Neural cell (in vitro differentiated cells): ENCODE measurements around the gene PRDM1. TPM values are rescaled to one million over a fixed set of nuclear protein-coding genes. Genes with fewer than 3 reads are reported as not detected.

ENCODE experiments used
- H2AFZ ChIP-seq: fragments of 200-600, 300-800 bp; sonication (generic), shearing (Covaris generic); 2 replicates; pipeline ENCODE4 v1.6.0; 2014; ENCODE audit warnings: low read depth, mild to moderate bottlenecking, antibody characterized with exemption, low read length, moderate library complexity
- H3F3A ChIP-seq: fragments of 200-600 bp; shearing (Covaris generic); 2 replicates; pipeline ENCODE4 v1.6.1; 2016; ENCODE audit warnings: mild to moderate bottlenecking, moderate library complexity, mixed read lengths, antibody characterized with exemption, low read length; ENCODE audit not compliant: insufficient read depth, poor library complexity, severe bottlenecking
- H3K27ac ChIP-seq: fragments of 200-600, 300-800 bp; sonication (generic), shearing (Covaris generic); 2 replicates; pipeline ENCODE4 v1.5.1; 2014; ENCODE audit warnings: mild to moderate bottlenecking, low read length, moderate library complexity
- H3K27me3 ChIP-seq: fragments of 300-800, 200-600 bp; sonication (generic), shearing (Covaris generic); 2 replicates; pipeline ENCODE4 v1.6.0; 2014; ENCODE audit warnings: mild to moderate bottlenecking, low read depth, low read length, moderate library complexity; ENCODE audit not compliant: insufficient read depth
- H3K36me3 ChIP-seq: fragments of 300-800, 200-600 bp; sonication (generic), shearing (Covaris generic); 2 replicates; pipeline ENCODE4 v1.5.1; 2014; ENCODE audit warnings: mild to moderate bottlenecking, antibody characterized with exemption, low read length, moderate library complexity; ENCODE audit not compliant: insufficient read depth
- H3K4me2 ChIP-seq: fragments of 300-800, 200-600 bp; sonication (generic), shearing (Covaris generic); 2 replicates; pipeline ENCODE4 v1.6.0; 2014; ENCODE audit warnings: mild to moderate bottlenecking, low read length
- H3K4me3 ChIP-seq: fragments of 300-800, 200-600 bp; sonication (generic), shearing (Covaris generic); 2 replicates; pipeline ENCODE4 v1.5.1; 2014; ENCODE audit warnings: mild to moderate bottlenecking, low read length, moderate library complexity
- H3K79me2 ChIP-seq: fragments of 200-600 bp; shearing (Covaris generic); replicated peaks from 2 replicates; pipeline ENCODE4 v1.6.0; 2014; ENCODE audit warnings: mild to moderate bottlenecking, low read length, moderate library complexity; ENCODE audit not compliant: insufficient read depth
- H3K9ac ChIP-seq: fragments of 300-800, 200-600 bp; sonication (generic), shearing (Covaris generic); 2 replicates; pipeline ENCODE4 v1.6.1; 2016; ENCODE audit warnings: mild to moderate bottlenecking, low read length, mixed read lengths
- H3K9me2 ChIP-seq: fragments of 200-600 bp; shearing (Covaris generic); 2 replicates; pipeline ENCODE4 v1.6.1; 2016; ENCODE audit warnings: mild to moderate bottlenecking, low read length, mixed read lengths; ENCODE audit not compliant: insufficient read depth
- H3K9me3 ChIP-seq: fragments of 200-600, 300-800 bp; sonication (generic), shearing (Covaris generic); 2 replicates; pipeline ENCODE4 v1.6.1; 2016; ENCODE audit warnings: mild to moderate bottlenecking, mixed run types, low read length, moderate library complexity, mixed read lengths
- H4K20me1 ChIP-seq: fragments of 200-600 bp; shearing (Covaris generic); 2 replicates; pipeline ENCODE4 v1.6.1; 2016; ENCODE audit warnings: mild to moderate bottlenecking, mixed run types; ENCODE audit not compliant: insufficient read depth
- EP300 ChIP-seq: fragments of 450-650 bp; conservative IDR thresholded peaks from 2 replicates; pipeline ENCODE4 v1.6.1; 2014; ENCODE audit warnings: antibody characterized with exemption, mild to moderate bottlenecking, moderate library complexity; ENCODE audit not compliant: poor library complexity, severe bottlenecking
- EZH2 ChIP-seq: fragments of 200-600, 300-800 bp; shearing (Covaris generic), sonication (generic); IDR thresholded peaks from 2 replicates; pipeline ENCODE4 v1.6.1; 2014; ENCODE audit warnings: antibody characterized with exemption, low read length, borderline replicate concordance, mild to moderate bottlenecking; ENCODE audit not compliant: insufficient read depth, poor library complexity, severe bottlenecking
- MXI1 ChIP-seq: fragments of 450-650 bp; conservative IDR thresholded peaks from 2 replicates; pipeline ENCODE4 v1.6.1; 2014; ENCODE audit warnings: antibody characterized with exemption, mild to moderate bottlenecking; ENCODE audit not compliant: poor library complexity, severe bottlenecking
- POLR2AphosphoS5 ChIP-seq: IDR thresholded peaks from 2 replicates; pipeline ENCODE4 v1.6.1; 2012
- RAD21 ChIP-seq: fragments of 450-650 bp; conservative IDR thresholded peaks from 2 replicates; pipeline ENCODE4 v1.6.1; 2014; ENCODE audit warnings: antibody characterized with exemption, mild to moderate bottlenecking, moderate library complexity
- SMC3 ChIP-seq: fragments of 450-650 bp; conservative IDR thresholded peaks from 2 replicates; pipeline ENCODE4 v1.6.1; 2014; ENCODE audit warnings: antibody characterized with exemption, mild to moderate bottlenecking, moderate library complexity; ENCODE audit not compliant: poor library complexity
- TAF1 ChIP-seq: IDR thresholded peaks from 2 replicates; pipeline ENCODE4 v1.6.1; 2012; ENCODE audit warnings: low read depth
- polyA plus RNA-seq: library from polyadenylated mRNA; depleted of rRNA; stranded (reverse); fragments of >200 nt; gene quantifications from 2 replicates; pipeline ENCODE4 v1.2.3, GENCODE V29; 2014
- TF ChIP-seq, protein P1 (sequence below): IDR thresholded peaks from 2 replicates; pipeline ENCODE4 v1.6.1; 2012; ENCODE audit warnings: borderline replicate concordance
- TF ChIP-seq, protein P2 (sequence below): fragments of 450-650 bp; IDR thresholded peaks from 2 replicates; pipeline ENCODE4 v1.5.1; 2014; ENCODE audit warnings: antibody characterized with exemption, mild to moderate bottlenecking, moderate library complexity; ENCODE audit not compliant: poor library complexity, severe bottlenecking

Gene PRDM1
- polyA plus RNA-seq, 1 donor from 2014 or later: 0.09 TPM

DNA sequence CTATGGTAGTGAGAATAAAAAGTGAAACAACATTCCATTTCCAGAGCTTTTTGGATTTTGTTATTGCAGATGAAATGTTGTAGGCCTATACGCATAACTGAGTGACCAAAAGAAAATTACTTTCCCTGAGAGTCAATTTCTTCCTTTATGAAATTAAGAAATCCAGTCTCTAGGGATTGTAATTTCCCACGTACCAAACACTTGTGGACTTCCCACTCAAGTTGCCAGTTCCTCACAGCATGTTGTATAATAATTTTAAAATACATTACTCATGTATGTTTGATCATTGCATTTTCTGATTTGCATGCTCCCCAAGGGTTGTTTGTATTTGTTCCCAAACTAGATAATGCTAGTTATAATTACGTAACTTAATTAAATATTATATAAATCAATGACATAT is 12.0 kb upstream of the PRDM1 start:
- Histone ChIP-seq H3K36me3 (no peaks in the 10 kb centered on the region), H3K79me2 (no peaks in the 10 kb centered on the region), H3K4me3 (no peak overlapping the region), H3K9me3 (no peaks in the 10 kb centered on the region), H3K27ac (no peak overlapping the region), H3K9me2 (no peaks in the 10 kb centered on the region), H3F3A (no peaks in the 10 kb centered on the region), H3K27me3 (no peaks in the 10 kb centered on the region), H3K4me2 (no peak overlapping the region), H3K9ac (no peak overlapping the region), H4K20me1 (no peaks in the 10 kb centered on the region), H2AFZ (no peak overlapping the region)
- TF ChIP-seq POLR2AphosphoS5 (no peak), EZH2 (no peak), MXI1 (no peak), SMC3 (no peak), TAF1 (no peak), EP300 (no peak), RAD21 (no peak)
- TF ChIP-seq, protein P1, sequence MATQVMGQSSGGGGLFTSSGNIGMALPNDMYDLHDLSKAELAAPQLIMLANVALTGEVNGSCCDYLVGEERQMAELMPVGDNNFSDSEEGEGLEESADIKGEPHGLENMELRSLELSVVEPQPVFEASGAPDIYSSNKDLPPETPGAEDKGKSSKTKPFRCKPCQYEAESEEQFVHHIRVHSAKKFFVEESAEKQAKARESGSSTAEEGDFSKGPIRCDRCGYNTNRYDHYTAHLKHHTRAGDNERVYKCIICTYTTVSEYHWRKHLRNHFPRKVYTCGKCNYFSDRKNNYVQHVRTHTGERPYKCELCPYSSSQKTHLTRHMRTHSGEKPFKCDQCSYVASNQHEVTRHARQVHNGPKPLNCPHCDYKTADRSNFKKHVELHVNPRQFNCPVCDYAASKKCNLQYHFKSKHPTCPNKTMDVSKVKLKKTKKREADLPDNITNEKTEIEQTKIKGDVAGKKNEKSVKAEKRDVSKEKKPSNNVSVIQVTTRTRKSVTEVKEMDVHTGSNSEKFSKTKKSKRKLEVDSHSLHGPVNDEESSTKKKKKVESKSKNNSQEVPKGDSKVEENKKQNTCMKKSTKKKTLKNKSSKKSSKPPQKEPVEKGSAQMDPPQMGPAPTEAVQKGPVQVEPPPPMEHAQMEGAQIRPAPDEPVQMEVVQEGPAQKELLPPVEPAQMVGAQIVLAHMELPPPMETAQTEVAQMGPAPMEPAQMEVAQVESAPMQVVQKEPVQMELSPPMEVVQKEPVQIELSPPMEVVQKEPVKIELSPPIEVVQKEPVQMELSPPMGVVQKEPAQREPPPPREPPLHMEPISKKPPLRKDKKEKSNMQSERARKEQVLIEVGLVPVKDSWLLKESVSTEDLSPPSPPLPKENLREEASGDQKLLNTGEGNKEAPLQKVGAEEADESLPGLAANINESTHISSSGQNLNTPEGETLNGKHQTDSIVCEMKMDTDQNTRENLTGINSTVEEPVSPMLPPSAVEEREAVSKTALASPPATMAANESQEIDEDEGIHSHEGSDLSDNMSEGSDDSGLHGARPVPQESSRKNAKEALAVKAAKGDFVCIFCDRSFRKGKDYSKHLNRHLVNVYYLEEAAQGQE: no peak
- TF ChIP-seq, protein P2, sequence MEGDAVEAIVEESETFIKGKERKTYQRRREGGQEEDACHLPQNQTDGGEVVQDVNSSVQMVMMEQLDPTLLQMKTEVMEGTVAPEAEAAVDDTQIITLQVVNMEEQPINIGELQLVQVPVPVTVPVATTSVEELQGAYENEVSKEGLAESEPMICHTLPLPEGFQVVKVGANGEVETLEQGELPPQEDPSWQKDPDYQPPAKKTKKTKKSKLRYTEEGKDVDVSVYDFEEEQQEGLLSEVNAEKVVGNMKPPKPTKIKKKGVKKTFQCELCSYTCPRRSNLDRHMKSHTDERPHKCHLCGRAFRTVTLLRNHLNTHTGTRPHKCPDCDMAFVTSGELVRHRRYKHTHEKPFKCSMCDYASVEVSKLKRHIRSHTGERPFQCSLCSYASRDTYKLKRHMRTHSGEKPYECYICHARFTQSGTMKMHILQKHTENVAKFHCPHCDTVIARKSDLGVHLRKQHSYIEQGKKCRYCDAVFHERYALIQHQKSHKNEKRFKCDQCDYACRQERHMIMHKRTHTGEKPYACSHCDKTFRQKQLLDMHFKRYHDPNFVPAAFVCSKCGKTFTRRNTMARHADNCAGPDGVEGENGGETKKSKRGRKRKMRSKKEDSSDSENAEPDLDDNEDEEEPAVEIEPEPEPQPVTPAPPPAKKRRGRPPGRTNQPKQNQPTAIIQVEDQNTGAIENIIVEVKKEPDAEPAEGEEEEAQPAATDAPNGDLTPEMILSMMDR: no peak

DNA sequence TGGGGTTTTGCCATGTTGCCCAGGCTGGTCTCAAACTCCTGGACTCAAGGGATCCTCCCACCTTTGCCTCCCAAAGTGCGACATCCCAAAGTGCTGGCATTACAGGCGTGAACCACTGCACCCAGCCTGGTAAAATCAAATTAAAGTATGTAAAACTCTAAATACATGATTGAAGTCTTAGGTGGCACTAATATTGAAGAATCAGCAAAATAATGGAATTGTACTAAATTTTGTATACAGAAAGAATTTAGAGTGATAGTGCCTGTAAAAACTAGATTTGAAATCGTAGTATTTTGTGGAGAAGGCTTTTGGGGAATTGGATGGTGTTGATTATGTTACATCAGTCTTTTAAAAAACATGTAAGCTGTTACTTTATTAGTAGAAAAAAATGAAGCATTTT is 10.0 kb upstream of the PRDM1 start:
- H3F3A ChIP-seq: no peaks in the 10 kb centered on the region
- no peaks in the 10 kb centered on the region for H4K20me1 ChIP-seq
- H3K9ac ChIP-seq: no peak overlapping the region
- no peaks in the 10 kb centered on the region for H3K9me3 ChIP-seq
- no peaks in the 10 kb centered on the region for H3K27me3 ChIP-seq
- H2AFZ ChIP-seq: no peak overlapping the region
- no peak overlapping the region for H3K4me3 ChIP-seq
- H3K4me2 ChIP-seq: no peak overlapping the region
- H3K27ac ChIP-seq: no peak overlapping the region
- TF ChIP-seq EP300 (no peak), RAD21 (no peak), TAF1 (no peak), POLR2AphosphoS5 (no peak), EZH2 (no peak), SMC3 (no peak), MXI1 (no peak)
- TF ChIP-seq, protein P2: no peak
- TF ChIP-seq, protein P1: no peak
- H3K36me3 ChIP-seq: no peaks in the 10 kb centered on the region
- no peaks in the 10 kb centered on the region for H3K79me2 ChIP-seq
- no peaks in the 10 kb centered on the region for H3K9me2 ChIP-seq
